HG02852 (cell line): Measurements from ENCODE around the gene P4HB.

Experiments used
- ATAC-seq: cut with Tn5 transposase; IDR thresholded peaks from one replicate; pipeline ENCODE4 v1.9.1; 2021; ENCODE audit warnings: mild to moderate bottlenecking, moderate library complexity; ENCODE audit not compliant: unreplicated experiment

Gene P4HB

GRCh38 chr17:81794509-81794908 lies 65.8 kb downstream of the P4HB start:
- no peak for ATAC-seq

GRCh38 chr17:81794074-81794476 lies 66.3 kb downstream of the P4HB start:
- ATAC-seq: no peak
